Right ventricle myocardium superior (tissue), 1 donor: ENCODE data around the gene NGB. TPM values are rescaled to one million over a fixed set of nuclear protein-coding genes. Genes with fewer than 3 reads are reported as not detected.
A peak's percentile ranks its signal among the peaks of the same experiment; 100 is the strongest.
"Not testable (repeated sequence)": the region's sequence is repeated elsewhere in the genome, so short reads cannot be mapped to it uniquely, and the experiment has no call there.

Experiments used
- ATAC-seq: fragments of 200-7000 bp; cut with Tn5 transposase; one replicate; pipeline ENCODE4 v1.9.1; 2020; ENCODE audit warnings: mild to moderate bottlenecking; ENCODE audit not compliant: poor library complexity
- DNase-seq: peaks from one replicate; pipeline ENCODE4 v3.0.0-alpha.2; 2020
- intact Hi-C: fragments of 100-400 bp; cut with DNase I; formaldehyde crosslinking; loops from one replicate; pipeline ENCODE4 v1.11.2; 2022
- total RNA-seq: library from RNA; stranded (reverse); fragmentation: NEBNext Ultra II Directional; extraction: Animal tissue kit (Norgen Biotek cat#: 25700); gene quantifications from one replicate; pipeline ENCODE4 v1.2.1, GENCODE V29; 2021
- donor health status: DM: no; HTN: yes; CAD: no; lungs with severe emphysema.

NGB gene
- total RNA-seq, 1 donor from 2014 or later: not detected

GRCh38 chr14:77302926-77303325 lies 31.9 kb upstream of the NGB start:
- intact Hi-C loops: no loop called here
- ATAC-seq: no peak
- DNase-seq: no peak

DNA sequence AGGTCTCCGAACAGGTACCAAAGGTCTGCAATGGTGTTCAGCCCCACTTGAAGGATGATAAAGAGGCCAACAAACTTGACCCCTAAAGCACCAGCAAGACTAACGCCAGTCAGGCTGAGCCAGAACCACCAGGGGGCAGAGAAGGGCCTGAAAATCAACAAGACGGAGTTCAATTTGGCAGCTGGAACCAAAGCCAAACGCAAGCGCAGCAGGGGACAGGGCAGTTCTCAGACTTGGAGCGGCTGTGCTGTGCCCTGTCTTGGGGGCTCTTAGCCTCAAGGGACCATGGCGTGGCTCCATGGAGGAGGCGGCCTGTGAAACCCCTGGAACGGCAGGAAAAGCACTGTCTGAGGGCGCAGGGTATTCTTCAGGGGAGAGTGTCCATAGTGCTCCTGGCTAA lies 30.1 kb upstream of the NGB start:
- peak; percentile 77 for ATAC-seq
- intact Hi-C loops: no loop called here
- peak; percentile 79 for DNase-seq

DNA sequence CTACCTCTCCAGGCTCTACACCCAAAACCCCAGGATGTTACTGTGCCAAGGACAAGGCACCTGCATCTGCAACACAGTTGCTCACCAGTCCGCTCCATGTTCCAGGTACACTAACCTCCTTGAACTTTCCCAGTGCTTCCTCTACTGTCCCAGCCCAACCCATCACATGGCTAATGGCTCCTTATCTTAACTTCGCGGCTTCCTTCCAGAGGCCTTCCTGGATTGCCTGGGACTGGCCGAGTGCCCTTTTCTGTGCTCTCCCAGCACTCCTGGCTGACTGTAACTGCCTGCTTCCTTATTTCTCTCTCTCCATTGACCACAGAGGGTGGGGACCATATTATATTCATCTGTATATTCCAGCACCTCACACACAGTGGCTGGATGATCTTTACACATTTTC lies 28.8 kb upstream of the NGB start:
- no peak for DNase-seq
- peak; percentile 20 for ATAC-seq
- intact Hi-C loops: no loop called here

- ATAC-seq (no peak), DNase-seq (no peak)
- intact Hi-C loops: no loop called here
Measured at GRCh38 chr14:77296906-77297305, 25.9 kb upstream of the NGB start.

GRCh38 chr14:77296155-77296554 lies 25.1 kb upstream of the NGB start:
- ATAC-seq: no peak
- intact Hi-C loops: no loop called here

DNA sequence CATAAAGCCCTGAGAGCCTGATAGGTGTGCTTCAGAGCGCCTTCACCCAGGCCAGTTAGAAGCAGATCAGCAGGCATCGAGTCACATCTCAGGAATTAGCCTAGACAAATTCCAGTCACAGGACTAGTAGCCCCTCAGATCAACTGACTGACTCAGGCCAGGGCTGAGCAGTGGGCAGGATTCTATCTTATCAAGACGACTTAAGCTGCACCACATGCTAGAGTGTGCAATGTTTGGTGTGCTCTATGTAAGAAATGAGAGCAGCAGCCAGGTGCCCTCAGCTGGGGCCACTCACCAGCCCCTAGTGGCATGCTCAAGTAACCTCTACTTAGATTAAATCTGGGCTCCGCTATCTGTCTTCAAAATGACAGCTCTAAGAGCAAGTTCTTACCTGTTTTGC lies 19.7 kb upstream of the NGB start:
- no peak for DNase-seq
- no peak for ATAC-seq
- intact Hi-C loops: no loop called here

More at GRCh38 chr14:77296155-77296554, 25.1 kb upstream of the NGB start:
- DNase-seq: no peak

- ATAC-seq: no peak
- intact Hi-C loops: no loop called here
- DNase-seq: no peak
Measured at GRCh38 chr14:77286576-77286975, 15.6 kb upstream of the NGB start.

GRCh38 chr14:77284466-77284865 lies 13.5 kb upstream of the NGB start:
- intact Hi-C loops: no loop called here
- DNase-seq (no peak), ATAC-seq (no peak)

- no peak for ATAC-seq
Measured at GRCh38 chr14:77284066-77284465, 13.1 kb upstream of the NGB start.

GRCh38 chr14:77281852-77282410 lies 10.9 kb upstream of the NGB start:
- no peak for DNase-seq
- intact Hi-C loops: no loop called here
- ATAC-seq: no peak

More at GRCh38 chr14:77284066-77284465, 13.1 kb upstream of the NGB start:
- intact Hi-C loops: no loop called here
- DNase-seq: no peak

DNA sequence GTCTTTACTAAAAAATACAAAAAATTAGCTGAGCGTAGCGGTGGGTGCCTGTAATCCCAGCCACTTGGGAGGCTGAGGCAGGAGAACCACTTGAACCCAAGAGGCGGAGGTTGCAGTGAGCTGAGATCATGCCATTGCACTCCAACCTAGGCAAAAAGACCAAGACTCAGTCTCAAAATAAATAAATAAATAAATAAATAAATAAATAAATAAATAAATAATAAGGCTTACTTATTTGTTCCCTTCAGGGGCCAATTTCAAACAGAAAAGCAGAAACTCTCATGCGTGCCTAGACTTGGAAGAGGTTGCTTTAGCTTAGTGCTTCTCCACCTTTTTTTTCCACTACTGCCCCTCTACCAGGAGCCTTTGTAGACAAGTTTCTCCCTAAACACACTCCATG lies 9.9 kb upstream of the NGB start:
- DNase-seq, intact Hi-C loops, ATAC-seq: not testable (repeated sequence)

GRCh38 chr14:77279719-77280118 lies 8.7 kb upstream of the NGB start:
- DNase-seq (no peak), ATAC-seq (no peak)
- intact Hi-C loops: no loop called here

DNA sequence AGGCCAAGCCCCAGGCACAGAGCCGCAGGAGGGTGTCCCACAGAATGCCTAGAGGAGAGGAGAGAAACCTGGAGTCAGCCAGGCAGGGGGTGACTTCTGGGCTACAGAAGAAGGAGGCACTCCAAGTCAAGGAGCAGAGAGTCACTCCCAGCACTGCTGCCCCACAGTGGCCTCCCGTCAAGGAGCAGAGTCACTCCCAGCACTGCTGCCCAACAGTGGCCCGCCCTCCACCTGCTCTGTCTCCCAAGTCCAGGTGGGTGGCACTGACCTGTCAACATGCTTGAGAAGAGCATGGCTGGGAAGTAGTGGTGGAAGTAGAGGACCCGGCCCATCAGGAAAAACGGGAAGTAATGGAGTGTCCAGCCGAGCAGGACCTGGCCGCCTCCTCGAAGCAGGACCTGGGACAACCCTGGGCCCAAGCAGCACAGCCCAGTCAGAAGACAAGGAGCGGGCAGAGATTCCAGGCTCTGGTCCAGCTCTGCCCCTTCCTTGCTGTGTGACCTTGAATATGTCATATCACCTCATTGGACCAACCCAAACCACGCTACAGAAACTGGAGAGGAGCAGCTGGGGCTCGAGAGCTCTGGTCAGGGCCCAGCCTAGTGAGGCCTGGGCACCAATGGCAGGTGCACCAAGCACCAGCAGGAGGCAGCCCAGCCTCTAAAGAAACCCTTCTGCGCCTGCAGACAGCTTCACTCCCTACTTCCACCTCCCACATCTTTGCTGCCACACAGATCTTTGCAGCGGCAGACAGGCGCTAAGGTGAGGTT lies 7.6 kb upstream of the NGB start:
- DNase-seq (no peak), ATAC-seq (no peak)
- intact Hi-C loops: no loop called here

DNA sequence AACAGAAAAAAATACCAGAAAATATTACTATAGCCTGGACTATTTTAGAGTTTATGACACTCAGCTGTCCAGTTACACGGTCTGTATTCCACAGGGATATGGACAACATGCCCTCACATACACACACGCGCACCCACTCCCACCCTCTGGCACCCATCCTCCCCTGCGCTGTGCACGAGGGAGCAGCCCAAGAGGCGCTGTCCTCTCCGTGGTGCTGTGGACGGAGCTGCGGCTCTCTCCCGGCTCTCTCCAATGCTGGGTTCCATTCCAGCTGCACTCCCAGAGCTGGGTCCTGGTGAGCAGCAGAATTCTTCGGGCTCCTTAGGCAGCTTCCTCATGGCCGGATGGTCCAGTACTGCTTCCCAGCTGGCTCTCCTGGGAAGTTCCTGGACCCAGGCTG lies 6.0 kb upstream of the NGB start:
- no peak for DNase-seq
- intact Hi-C loops: no loop called here
- no peak for ATAC-seq

DNA sequence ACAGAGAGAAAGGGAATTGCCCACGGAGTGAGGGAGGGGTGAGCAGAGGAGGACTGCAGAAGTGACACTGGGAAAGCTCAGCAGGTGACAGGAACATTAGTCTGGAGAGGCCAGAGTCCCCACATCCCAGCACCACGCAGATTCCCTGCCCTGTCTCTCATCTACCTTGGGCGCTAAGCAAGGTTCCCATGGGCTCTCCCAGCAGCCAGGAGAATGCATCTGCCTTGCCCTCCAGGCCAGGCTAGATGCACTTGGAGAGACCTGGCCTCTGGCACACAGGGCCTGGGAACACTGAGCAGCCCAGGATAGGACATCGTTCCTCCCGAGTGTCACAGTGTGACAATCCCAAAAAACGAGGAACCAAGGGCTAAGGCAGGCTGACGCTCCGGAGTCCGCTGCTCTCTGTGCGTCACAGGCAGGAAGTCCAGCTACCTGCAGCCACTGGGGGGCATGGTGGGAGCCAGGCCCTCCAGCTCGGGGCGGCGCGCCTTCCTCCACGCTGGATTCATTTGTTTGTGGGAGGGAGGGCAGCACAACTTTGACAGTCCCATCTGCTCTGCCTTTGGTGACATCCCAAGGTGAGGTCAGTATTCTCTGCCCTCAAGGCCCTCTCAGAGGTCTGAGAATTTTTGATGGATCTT lies 5.4 kb upstream of the NGB start:
- intact Hi-C loops: no loop called here
- DNase-seq: no peak
- no peak for ATAC-seq

DNA sequence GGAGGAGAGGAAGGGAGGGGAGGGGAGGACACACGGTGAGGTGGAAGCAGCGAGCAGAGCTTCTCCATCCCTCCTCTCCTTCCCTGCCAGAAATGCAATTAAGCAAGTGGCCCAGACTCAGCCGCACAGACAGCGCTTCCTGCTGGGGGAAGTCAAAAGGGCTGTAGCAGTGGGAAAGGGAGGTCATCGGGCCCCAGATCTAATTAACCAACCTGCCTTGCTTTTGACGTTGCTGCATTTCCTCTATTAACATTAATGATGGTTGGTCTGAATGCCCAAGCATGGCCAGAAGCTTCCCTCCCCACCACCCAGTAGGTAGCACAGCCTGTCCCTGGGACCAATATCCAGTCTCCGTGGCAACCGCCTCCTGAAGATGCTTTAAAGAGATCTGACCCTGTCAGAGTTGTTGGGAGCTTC lies 4.6 kb upstream of the NGB start:
- ATAC-seq (no peak), DNase-seq (no peak)
- intact Hi-C loops: no loop called here

DNA sequence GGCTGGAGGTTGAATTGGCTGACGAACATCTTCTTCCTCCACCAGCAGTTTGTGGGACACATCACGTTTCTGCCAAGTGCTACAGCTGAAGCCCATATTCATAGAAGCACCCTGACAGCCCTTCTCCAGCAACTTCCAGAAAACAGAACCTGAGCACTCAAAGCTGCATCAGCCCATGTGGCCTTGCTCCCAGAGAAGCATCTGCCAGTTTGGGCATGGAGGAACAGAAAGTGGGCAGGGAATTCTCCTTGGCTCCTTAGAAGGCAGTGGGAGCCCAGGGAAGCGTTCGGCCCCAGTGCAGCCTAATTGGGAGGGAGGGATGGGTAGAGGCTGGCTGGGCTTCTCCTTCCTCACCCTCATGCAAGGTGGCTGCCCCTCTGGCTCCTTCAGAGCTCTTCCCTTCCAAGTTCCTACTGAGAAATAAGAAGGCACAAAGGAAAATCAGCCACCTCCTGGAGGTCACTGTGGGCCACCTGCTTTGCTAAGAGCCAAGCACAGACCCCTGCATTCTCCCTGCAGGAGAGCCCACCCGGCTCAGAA lies 4.1 kb upstream of the NGB start:
- no peak for ATAC-seq
- intact Hi-C loops: no loop called here
- no peak for DNase-seq

DNA sequence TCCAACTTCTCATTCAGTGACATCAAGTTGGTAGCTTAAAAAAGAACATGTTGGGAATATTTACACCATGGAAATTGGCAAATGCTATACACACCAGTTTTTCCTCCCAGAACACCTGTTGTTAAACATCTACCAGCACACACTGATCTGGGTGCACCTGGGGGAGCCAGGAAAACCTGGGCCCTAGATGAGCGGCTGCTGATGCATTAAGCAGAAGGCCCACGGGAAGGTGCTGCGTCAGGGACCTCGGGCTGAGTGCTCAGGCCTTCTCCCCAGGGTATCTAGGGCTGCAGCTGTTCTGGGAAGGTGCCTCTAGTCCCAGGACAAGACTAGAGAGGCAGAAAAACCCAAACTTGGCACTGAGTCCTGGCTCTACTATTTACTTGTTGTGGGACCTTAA lies 2.8 kb upstream of the NGB start:
- ATAC-seq (no peak), DNase-seq (no peak)
- intact Hi-C loops: no loop called here

GRCh38 chr14:77272261-77272660 lies 1.3 kb upstream of the NGB start:
- ATAC-seq (no peak), DNase-seq (no peak)
- intact Hi-C loops: no loop called here
